ENCODE results near the gene NT5C3A. TPM values are rescaled to one million over a fixed set of nuclear protein-coding genes. Genes with fewer than 3 reads are reported as not detected.
A peak's percentile ranks its signal among the peaks of the same experiment; 100 is the strongest.

NT5C3A gene
- 22.8 and 34.0 TPM in 2 replicates for total RNA-seq (2016; rRNA removed; fragmentation: Illumina TruSeq; extraction: Trizol)
- total RNA-seq (2016; cell fraction: cytosol; rRNA removed; fragmentation: Illumina TruSeq; extraction: Trizol; ENCODE audit: low read depth) = 16.1 and 17.7 TPM in 2 replicates
- total RNA-seq (2016; cell fraction: insoluble cytoplasmic fraction; rRNA removed; fragmentation: Illumina TruSeq; extraction: Trizol) = 20.7 and 28.8 TPM in 2 replicates
- 18.3 and 19.0 TPM in 2 replicates for total RNA-seq (2016; cell fraction: membrane; rRNA removed; fragmentation: Illumina TruSeq; extraction: Trizol)
- 33.8 and 36.2 TPM in 2 replicates for total RNA-seq (2016; cell fraction: nucleus; rRNA removed; fragmentation: Illumina TruSeq; extraction: Trizol)
- 9.6 and 16.9 TPM in 2 replicates for polyA plus RNA-seq (2011; rRNA removed)
- 4.9 and 7.5 TPM in 2 replicates for polyA plus RNA-seq (2011; cell fraction: cytosol; rRNA removed)
- polyA plus RNA-seq (2011; cell fraction: nucleus; rRNA removed) = 3.7 and 5.4 TPM in 2 replicates
- polyA plus RNA-seq (2012) = 22.4 and 29.1 TPM in 2 replicates
- 6.0 and 6.1 TPM in 2 replicates for polyA plus RNA-seq (2016; cell fraction: cytosol; fragmentation: Illumina TruSeq; extraction: Trizol; ENCODE audit: low read depth)
- polyA plus RNA-seq (2016; cell fraction: insoluble cytoplasmic fraction; fragmentation: Illumina TruSeq; extraction: Trizol; ENCODE audit: low read depth) = 24.5 and 27.3 TPM in 2 replicates
- 13.7 and 13.9 TPM in 2 replicates for polyA plus RNA-seq (2016; cell fraction: membrane; fragmentation: Illumina TruSeq; extraction: Trizol; ENCODE audit: low read depth)
- polyA plus RNA-seq (2016; cell fraction: nucleus; fragmentation: Illumina TruSeq; extraction: Trizol; ENCODE audit: insufficient read depth, low read depth) = 42.4 and 45.3 TPM in 2 replicates
- 2.7 and 3.2 TPM in 2 replicates for polyA minus RNA-seq (2011; rRNA and poly(A)+ RNA removed; ENCODE audit: low replicate concordance)
- polyA minus RNA-seq (2011; cell fraction: cytosol; rRNA and poly(A)+ RNA removed) = 5.7 and 7.7 TPM in 2 replicates
- 28.3 and 30.0 TPM in 2 replicates for polyA minus RNA-seq (2011; cell fraction: nucleus; rRNA and poly(A)+ RNA removed)
- percentile 85 among the genes with signal in this experiment for Bru-seq, nascent RNA
- percentile 82 among the genes with signal in this experiment for BruChase-seq, experiment 1, labeled RNA remaining after a 6-hour chase
- BruChase-seq, experiment 2, labeled RNA remaining after a 2-hour chase = percentile 79 among the genes with signal in this experiment
- long read RNA-seq, experiment 1, transcript NT5C3A-204 (10 exons, 1,759 nt) = minor isoform, 6 of 44 reads
- long read RNA-seq, experiment 1, transcript NT5C3A-201 (9 exons, 1,704 nt) = major isoform, 25 of 44 reads
- long read RNA-seq, experiment 1, partial matches to known transcripts = 6 of 44 reads
- long read RNA-seq, experiment 1, other reads (novel, unspliced or antisense) = 6 of 44 reads
- long read RNA-seq, experiment 2, transcript NT5C3A-201 (9 exons, 1,704 nt) = minor isoform, 6 of 40 reads
- long read RNA-seq, experiment 2, transcript NT5C3A-204 (10 exons, 1,759 nt) = major isoform, 11 of 40 reads
- long read RNA-seq, experiment 2, partial matches to known transcripts = 4 of 40 reads
- long read RNA-seq, experiment 2, other reads (novel, unspliced or antisense) = 18 of 40 reads

DNA sequence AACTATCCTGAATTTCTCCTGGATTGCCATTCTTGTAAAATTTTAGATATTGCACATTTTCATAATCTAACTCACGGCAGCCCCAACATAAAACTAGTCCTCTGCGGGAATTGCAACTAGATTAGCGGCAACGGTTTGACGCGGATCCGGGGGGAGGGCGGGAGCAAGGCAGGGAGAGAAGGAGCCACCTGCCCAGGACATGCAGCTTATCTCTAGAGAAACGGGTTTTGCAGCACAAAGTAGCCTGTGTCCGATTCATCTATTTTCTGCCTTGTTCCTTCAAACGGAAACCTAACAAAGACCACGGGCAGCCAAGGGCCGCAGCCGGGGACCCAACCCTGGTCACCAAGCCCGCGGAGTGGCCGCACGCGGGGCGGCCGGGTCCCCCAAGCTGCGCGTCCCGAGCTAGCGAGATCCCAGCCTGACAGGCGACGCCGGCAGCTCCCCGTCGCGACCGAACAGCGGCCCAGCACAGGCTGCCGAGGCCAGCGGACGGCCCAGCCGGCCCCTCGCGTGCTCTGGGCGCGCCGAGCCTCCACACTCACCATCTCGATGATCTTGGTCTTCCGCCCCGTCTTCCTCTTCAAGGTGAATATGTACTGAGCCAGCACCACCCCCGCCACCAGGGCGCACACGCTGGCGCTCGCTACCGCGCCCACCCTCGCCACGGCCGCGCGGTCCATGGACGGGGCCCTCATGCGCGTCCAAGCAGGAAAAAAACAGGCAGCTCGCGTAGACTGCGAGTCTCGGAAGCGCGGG, at the start of gene NT5C3A:
Gene NT5C3A, minus strand, starts transcription at position 754 of the 759 bp plus-strand sequence. Its CDS starts 71 bp downstream, at position 683.
- Histone ChIP-seq H3K36me3 (replicated peaks in 1 of 2; ENCODE audit: control insufficient read depth in 1 of 2, insufficient read depth in 2 of 2, low read length in 2 of 2) (no peaks in the 10 kb centered on the region; a peak in 1 of 5 replicates), H2AFZ (ENCODE audit: low read length) (peak within 1 kb of the TSS; percentile 80), H3K4me1 (ENCODE audit: insufficient read depth, low read length) (peaks cover 41% of the 10 kb centered on the region), H3K9me3 (ENCODE audit: low read length) (peaks cover 10% of the 10 kb centered on the region; the same call in 1 of the 2 replicates), H3K27me3 (ENCODE audit: control insufficient read depth in 1 of 2, insufficient read depth in 2 of 2, low read length in 2 of 2) (no peaks in the 10 kb centered on the region), H4K20me1 (ENCODE audit: insufficient read depth, low read length) (peaks cover 18% of the 10 kb centered on the region), H3K4me2 (ENCODE audit: low read depth, low read length) (peak within 1 kb of the TSS; percentile 84), H3K27ac (ENCODE audit: extremely low read length, insufficient read depth, low read length) (peak within 1 kb of the TSS; percentile 90), H3K9ac (ENCODE audit: insufficient read depth, low read depth, low read length) (peak within 1 kb of the TSS; percentile 97), H3K79me2 (ENCODE audit: insufficient read depth, low read length) (peaks cover 51% of the 10 kb centered on the region), H3K4me3 (replicated peaks in 1 of 3; ENCODE audit: insufficient read depth in 1 of 3, low read depth in 2 of 3, low read length in 3 of 3) (peak within 1 kb of the TSS; percentile 78 to 100 (median 93))
- peak; percentile 53 for ATAC-seq
- intact Hi-C loops (cut with micrococcal nuclease; ENCODE audit: unreplicated experiment) (loop anchor here (2.0 to 5.0 kb wide), 3 partner anchors 47 to 570 kb away; partner anchors contain the start of genes FKBP9, LSM5 and RP9), in situ Hi-C loops (cut with HindIII; ENCODE audit: extremely low pct_ligation_motif_present, low pct_unique_long_range_greater_than_20kb) (no loop called here)
- BruUV-seq (replicated peaks) = no TSS peak
- POLR2A ChIA-PET = interaction anchor here (0.8 to 2.9 kb wide), 11 partner anchors 11 to 567 kb away, joined by 3 to 17 read pairs (median 5); partner anchors contain the start of genes AVL9, FKBP9 and RP9
- WGBS (ENCODE audit: low lambda C conversion rate) = 2% methylated on average over 19 of the region's 66 CpGs
- CTCF ChIA-PET (ENCODE audit: low intra/inter-chr PET ratio, low total read pairs) = no interaction called here
- no peak for FAIRE-seq
- no peak for DNase-seq (ENCODE audit: low spot score)
- TF ChIP-seq KLF15 (CRISPR knock-in tag; IDR thresholded peaks at IDR 0.05; ENCODE audit: borderline replicate concordance) = no peak
- TF ChIP-seq HNF4G (IDR thresholded peaks at IDR 0.05; ENCODE audit: borderline replicate concordance, low read depth, low read length) = no peak
- no peak for TF ChIP-seq HNF4G (CRISPR knock-in tag; IDR thresholded peaks at IDR 0.05; ENCODE audit: borderline replicate concordance, low read depth)
- TF ChIP-seq JUND (CRISPR knock-in tag; IDR thresholded peaks at IDR 0.05) = 0 out of 2 replicates have a peak, but pooled peaks have one; percentile 7
- TF ChIP-seq, protein P1, sequence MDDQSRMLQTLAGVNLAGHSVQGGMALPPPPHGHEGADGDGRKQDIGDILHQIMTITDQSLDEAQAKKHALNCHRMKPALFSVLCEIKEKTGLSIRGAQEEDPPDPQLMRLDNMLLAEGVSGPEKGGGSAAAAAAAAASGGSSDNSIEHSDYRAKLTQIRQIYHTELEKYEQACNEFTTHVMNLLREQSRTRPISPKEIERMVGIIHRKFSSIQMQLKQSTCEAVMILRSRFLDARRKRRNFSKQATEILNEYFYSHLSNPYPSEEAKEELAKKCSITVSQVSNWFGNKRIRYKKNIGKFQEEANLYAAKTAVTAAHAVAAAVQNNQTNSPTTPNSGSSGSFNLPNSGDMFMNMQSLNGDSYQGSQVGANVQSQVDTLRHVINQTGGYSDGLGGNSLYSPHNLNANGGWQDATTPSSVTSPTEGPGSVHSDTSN (CRISPR knock-in tag; IDR thresholded peaks at IDR 0.05; ENCODE audit: borderline replicate concordance) = no peak
- no peak; the same call in 1 of the 2 replicates for TF ChIP-seq JDP2 (CRISPR knock-in tag; IDR thresholded peaks at IDR 0.05; ENCODE audit: borderline replicate concordance)
- TF ChIP-seq RBAK (CRISPR knock-in tag; IDR thresholded peaks at IDR 0.05) = no peak
- no peak for TF ChIP-seq KLF9 (CRISPR knock-in tag; IDR thresholded peaks at IDR 0.05; ENCODE audit: low read depth)
- TF ChIP-seq REL (CRISPR knock-in tag; conservative IDR thresholded peaks at IDR 0.05) = 0 out of 2 replicates have a peak, but pooled peaks have one; percentile 45
- peak; percentile 83 for TF ChIP-seq ZNF777 (CRISPR knock-in tag; IDR thresholded peaks at IDR 0.05)
- no peak for TF ChIP-seq ZNF737 (CRISPR knock-in tag; IDR thresholded peaks at IDR 0.05; ENCODE audit: borderline replicate concordance)
- 0 out of 2 replicates have a peak, but pooled peaks have one; percentile 63 for TF ChIP-seq ARNT2 (CRISPR knock-in tag; IDR thresholded peaks at IDR 0.05; ENCODE audit: low read depth)
- no peak for TF ChIP-seq MIER2 (CRISPR knock-in tag; IDR thresholded peaks at IDR 0.05)

All from HepG2 (cell line).